ENCODE data around the gene CFAP97.
"Not testable (repeated sequence)": the region's sequence is repeated elsewhere in the genome, so short reads cannot be mapped to it uniquely, and the experiment has no call there.

CFAP97 gene

GRCh38 chr4:185222598-185222997 lies 18.8 kb upstream of the CFAP97 start:
- DNase-seq (ENCODE audit: low spot score), result no peak

GRCh38 chr4:185221912-185222311 lies 18.1 kb upstream of the CFAP97 start:
- no peak for DNase-seq (ENCODE audit: low spot score)

- DNase-seq (ENCODE audit: low spot score), result no peak
Observed at GRCh38 chr4:185221491-185221890, 17.7 kb upstream of the CFAP97 start.

- DNase-seq (ENCODE audit: low spot score), result no peak
Observed at GRCh38 chr4:185219551-185220344, 15.9 kb upstream of the CFAP97 start.

- no peak for DNase-seq (ENCODE audit: low spot score)
Observed at GRCh38 chr4:185218312-185218711, 14.5 kb upstream of the CFAP97 start.

GRCh38 chr4:185217408-185217975 lies 13.7 kb upstream of the CFAP97 start:
- no peak for DNase-seq (ENCODE audit: low spot score)

GRCh38 chr4:185215261-185215660 lies 11.5 kb upstream of the CFAP97 start:
- DNase-seq (ENCODE audit: low spot score), result no peak

- no peak for DNase-seq (ENCODE audit: low spot score)
Observed at GRCh38 chr4:185213877-185214276, 10.1 kb upstream of the CFAP97 start.

- no peak for DNase-seq (ENCODE audit: low spot score)
Observed at GRCh38 chr4:185212581-185212980, 8.8 kb upstream of the CFAP97 start.

GRCh38 chr4:185211641-185212040 lies 7.8 kb upstream of the CFAP97 start:
- no peak for DNase-seq (ENCODE audit: low spot score)

GRCh38 chr4:185211035-185211434 lies 7.2 kb upstream of the CFAP97 start:
- DNase-seq (ENCODE audit: low spot score), result no peak

GRCh38 chr4:185210102-185210981 lies 6.5 kb upstream of the CFAP97 start:
- DNase-seq (ENCODE audit: low spot score), result peak; percentile 44

- DNase-seq (ENCODE audit: low spot score), result not testable (repeated sequence)
Observed at GRCh38 chr4:185209852-185210101, 6.0 kb upstream of the CFAP97 start.

GRCh38 chr4:185209031-185209851 lies 5.4 kb upstream of the CFAP97 start, which contains the start of gene SNX25:
Gene SNX25 (plus strand): TSS chr4:185209598. CDS start chr4:185209827, 229 bp downstream.
- DNase-seq (ENCODE audit: low spot score), result peak; percentile 86

- DNase-seq (ENCODE audit: low spot score), result no peak
Observed at GRCh38 chr4:185207466-185207865, 3.7 kb upstream of the CFAP97 start.

- no peak for DNase-seq (ENCODE audit: low spot score)
Observed at GRCh38 chr4:185205697-185206342, 2.0 kb upstream of the CFAP97 start.

GRCh38 chr4:185205073-185205472 lies 1.3 kb upstream of the CFAP97 start:
- not testable (repeated sequence) for DNase-seq (ENCODE audit: low spot score)

- no peak for DNase-seq (ENCODE audit: low spot score)
Observed at GRCh38 chr4:185204238-185204910, 574 bp upstream of the CFAP97 start.

- DNase-seq (ENCODE audit: low spot score), result no peak
Observed at GRCh38 chr4:185202984-185203485, 765 bp downstream of the CFAP97 start.

Measured in globus pallidus (tissue), 1 donor.